Karpas-422 (cell line): ENCODE results near the gene ZNF382. TPM values are rescaled to one million over a fixed set of nuclear protein-coding genes. Genes with fewer than 3 reads are reported as not detected.

Experiments
- DNase-seq: peaks from one replicate; pipeline ENCODE4 v3.0.0-alpha.2; 2015
- H2AFZ ChIP-seq: fragments of 200-600 bp; sonication (generic); 2 replicates; pipeline ENCODE4 v1.6.1; 2014; ENCODE audit warnings: antibody characterized with exemption, low read length, mixed read lengths
- H3K27ac ChIP-seq: fragments of 200-600 bp; sonication (generic); 2 replicates; pipeline ENCODE4 v1.5.1; 2014; ENCODE audit warnings: mild to moderate bottlenecking, low read length, moderate library complexity
- H3K27me3 ChIP-seq: fragments of 200-600 bp; sonication (generic); 2 replicates; pipeline ENCODE4 v1.6.1; 2014; ENCODE audit warnings: low read length, mixed read lengths
- H3K36me3 ChIP-seq: fragments of 200-600 bp; sonication (generic); 2 replicates; pipeline ENCODE4 v1.6.1; 2014; ENCODE audit warnings: low read length, mixed read lengths; ENCODE audit not compliant: insufficient read depth
- H3K4me1 ChIP-seq: fragments of 200-600 bp; sonication (generic); 2 replicates; pipeline ENCODE4 v1.6.1; 2014; ENCODE audit warnings: mild to moderate bottlenecking, low read length, mixed read lengths
- H3K4me2 ChIP-seq: fragments of 200-600 bp; sonication (generic); 2 replicates; pipeline ENCODE4 v1.6.1; 2014; ENCODE audit warnings: low read length, low read depth, mild to moderate bottlenecking; ENCODE audit not compliant: poor library complexity, severe bottlenecking
- H3K4me3 ChIP-seq: fragments of 200-600 bp; sonication (generic); 2 replicates; pipeline ENCODE4 v1.5.1; 2014; ENCODE audit warnings: mild to moderate bottlenecking, antibody characterized with exemption, low read length, mixed read lengths
- H3K79me2 ChIP-seq: fragments of 200-600 bp; sonication (generic); 2 replicates; pipeline ENCODE4 v1.6.1; 2014; ENCODE audit warnings: mild to moderate bottlenecking, low read length, mixed read lengths
- H3K9ac ChIP-seq: fragments of 200-600 bp; sonication (generic); 2 replicates; pipeline ENCODE4 v1.6.0; 2014; ENCODE audit warnings: low read length
- H3K9me2 ChIP-seq: fragments of 200-600 bp; sonication (generic), shearing (Covaris generic); replicated peaks from 2 replicates; pipeline ENCODE4 v1.6.0; 2014; ENCODE audit warnings: mild to moderate bottlenecking, low read length, moderate library complexity; ENCODE audit not compliant: insufficient read depth
- H3K9me3 ChIP-seq: fragments of 300-700, 200-600 bp; sonication (generic); 2 replicates; pipeline ENCODE4 v1.6.1; 2014; ENCODE audit warnings: low read length, mixed read lengths
- H4K20me1 ChIP-seq: fragments of 200-600 bp; sonication (generic); 2 replicates; pipeline ENCODE4 v1.6.1; 2014; ENCODE audit warnings: mild to moderate bottlenecking, antibody characterized with exemption, low read length, low read depth; ENCODE audit not compliant: insufficient read depth
- total RNA-seq: library from RNA; depleted of rRNA; stranded (reverse); fragments of >200 nt; shearing (Covaris generic); gene quantifications from 2 replicates; pipeline ENCODE4 v1.2.3, GENCODE V29; 2014; ENCODE audit warnings: low replicate concordance; rRNA removed

The ZNF382 gene
- total RNA-seq, result 2.9 and 6.1 TPM in 2 replicates

DNA sequence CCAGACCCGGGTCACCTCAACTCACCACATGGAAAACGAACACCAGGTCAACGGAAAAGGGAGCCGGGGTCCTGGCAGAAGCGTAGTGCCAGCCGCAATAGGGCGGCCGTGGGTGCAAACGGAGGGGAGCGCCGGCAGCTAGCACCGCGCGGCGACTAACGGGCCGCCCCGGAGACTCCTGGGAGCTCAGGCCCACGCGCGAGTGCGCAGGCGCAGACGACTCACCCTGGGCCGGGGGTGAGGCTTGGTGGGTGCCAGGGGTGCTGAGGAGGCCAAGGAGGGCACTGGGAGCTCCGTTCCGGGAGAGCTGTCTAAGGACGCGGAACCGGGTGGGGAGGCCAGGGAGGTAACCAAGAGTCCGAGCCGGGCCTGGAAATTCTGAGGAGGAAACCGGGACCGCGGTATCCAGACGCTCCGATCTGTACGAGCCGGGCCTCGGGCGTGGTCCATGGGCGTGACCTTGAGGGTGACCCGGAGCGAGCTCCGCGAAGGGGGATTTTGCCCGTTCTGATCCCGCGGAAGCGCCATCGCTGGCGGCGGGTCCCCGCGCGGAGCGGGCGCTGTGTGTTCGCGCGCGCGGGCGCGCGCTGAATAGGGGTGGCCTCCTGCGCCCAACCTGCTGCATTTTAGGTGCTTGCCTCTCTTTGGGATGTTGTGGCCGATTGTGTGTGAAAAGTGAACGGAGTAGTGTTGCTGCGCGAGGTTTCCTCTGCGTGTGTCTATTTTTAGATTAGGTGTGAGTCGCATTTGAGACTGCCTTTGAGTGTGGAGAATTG lies at the start of gene ZNF382:
Gene ZNF382, plus strand, starts transcription at position 213 of the 776 bp plus-strand sequence. CDS start 4,602 bp downstream, outside the sequence.
- peaks cover 27% of the 10 kb centered on the region for H3K79me2 ChIP-seq
- H3K4me1 ChIP-seq, result peaks cover 5% of the 10 kb centered on the region
- H3K9ac ChIP-seq, result peak within 1 kb of the TSS; percentile 83
- peaks cover 10% of the 10 kb centered on the region; the same call in 1 of the 2 replicates for H3K9me3 ChIP-seq
- H3K27me3 ChIP-seq, result no peaks in the 10 kb centered on the region
- DNase-seq, result peak; percentile 76
- H3K36me3 ChIP-seq, result 0 out of 2 replicates have a peak, but pooled peaks cover 3% of the 10 kb centered on the region
- H3K4me2 ChIP-seq, result peak within 1 kb of the TSS; percentile 62
- H3K27ac ChIP-seq, result peak within 1 kb of the TSS; percentile 55; the same call in 1 of the 2 replicates
- H2AFZ ChIP-seq, result peak within 1 kb of the TSS; percentile 64; the same call in 1 of the 2 replicates
- H3K4me3 ChIP-seq, result peak within 1 kb of the TSS; percentile 80
- no peaks in the 10 kb centered on the region for H4K20me1 ChIP-seq
- no peaks in the 10 kb centered on the region for H3K9me2 ChIP-seq

DNA sequence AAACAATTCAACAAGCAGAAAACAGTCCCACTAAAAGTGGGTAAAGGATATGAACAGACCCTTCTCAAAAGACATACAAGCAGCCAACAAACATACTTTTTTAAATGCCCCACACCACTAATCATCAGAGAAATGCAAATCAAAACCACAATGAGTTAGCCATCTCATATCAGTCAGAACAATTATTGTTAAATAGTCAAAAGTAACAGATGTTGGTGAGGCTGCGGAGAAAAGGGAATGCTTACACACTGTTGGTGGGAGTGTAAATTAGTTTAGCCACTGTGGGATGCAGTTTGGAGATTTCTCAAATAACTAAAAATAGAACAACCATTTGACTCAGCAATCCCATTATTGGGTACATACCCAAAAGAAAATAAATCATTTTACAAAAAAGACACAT lies 40.7 kb upstream of the ZNF382 start:
- H3K4me3 ChIP-seq, result no peak overlapping the region
- peaks cover 34% of the 10 kb centered on the region for H3K9me3 ChIP-seq
- H3K79me2 ChIP-seq, result peaks cover 86% of the 10 kb centered on the region

DNA sequence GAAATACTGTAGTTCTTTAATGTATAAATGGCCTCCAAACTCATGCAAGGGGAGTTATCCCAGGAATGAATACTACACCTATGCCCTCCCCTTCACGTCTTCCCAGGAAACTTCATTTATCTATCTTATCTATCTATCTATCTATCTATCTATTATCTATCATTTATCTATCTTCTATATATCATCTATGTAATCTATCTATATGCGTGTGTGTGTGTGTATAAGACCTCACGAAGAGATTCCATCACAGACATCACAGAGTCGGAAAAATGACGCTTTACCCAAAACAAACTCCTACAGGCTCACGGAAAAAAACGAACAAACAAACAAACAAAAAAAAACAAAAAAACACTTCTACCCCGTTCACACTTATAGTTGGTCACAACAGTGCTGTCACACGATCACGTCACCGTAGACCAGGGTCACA lies 32.5 kb upstream of the ZNF382 start:
- Histone ChIP-seq H3K9me3 (peaks cover 27% of the 10 kb centered on the region), H3K4me2 (peak overlapping the region; percentile 72), H3K79me2 (peaks cover 84% of the 10 kb centered on the region), H3K4me1 (peaks cover 17% of the 10 kb centered on the region), H3K4me3 (peak overlapping the region; percentile 94), H3K27ac (peak overlapping the region; percentile 39; the same call in 1 of the 2 replicates), H2AFZ (peak overlapping the region; percentile 86), H3K36me3 (peaks cover 72% of the 10 kb centered on the region), H3K27me3 (no peaks in the 10 kb centered on the region), H3K9ac (peak overlapping the region; percentile 83), H4K20me1 (no peaks in the 10 kb centered on the region), H3K9me2 (no peaks in the 10 kb centered on the region)
- DNase-seq, result no peak

More for the DNA sequence above, 40.7 kb upstream of the ZNF382 start:
- no peaks in the 10 kb centered on the region for H4K20me1 ChIP-seq
- no peaks in the 10 kb centered on the region for H3K27me3 ChIP-seq
- DNase-seq, result no peak
- H3K9ac ChIP-seq, result no peak overlapping the region
- H3K9me2 ChIP-seq, result no peaks in the 10 kb centered on the region
- H2AFZ ChIP-seq, result no peak overlapping the region
- H3K27ac ChIP-seq, result no peak overlapping the region
- H3K4me1 ChIP-seq, result no peaks in the 10 kb centered on the region
- H3K36me3 ChIP-seq, result peaks cover 71% of the 10 kb centered on the region
- H3K4me2 ChIP-seq, result no peak overlapping the region

DNA sequence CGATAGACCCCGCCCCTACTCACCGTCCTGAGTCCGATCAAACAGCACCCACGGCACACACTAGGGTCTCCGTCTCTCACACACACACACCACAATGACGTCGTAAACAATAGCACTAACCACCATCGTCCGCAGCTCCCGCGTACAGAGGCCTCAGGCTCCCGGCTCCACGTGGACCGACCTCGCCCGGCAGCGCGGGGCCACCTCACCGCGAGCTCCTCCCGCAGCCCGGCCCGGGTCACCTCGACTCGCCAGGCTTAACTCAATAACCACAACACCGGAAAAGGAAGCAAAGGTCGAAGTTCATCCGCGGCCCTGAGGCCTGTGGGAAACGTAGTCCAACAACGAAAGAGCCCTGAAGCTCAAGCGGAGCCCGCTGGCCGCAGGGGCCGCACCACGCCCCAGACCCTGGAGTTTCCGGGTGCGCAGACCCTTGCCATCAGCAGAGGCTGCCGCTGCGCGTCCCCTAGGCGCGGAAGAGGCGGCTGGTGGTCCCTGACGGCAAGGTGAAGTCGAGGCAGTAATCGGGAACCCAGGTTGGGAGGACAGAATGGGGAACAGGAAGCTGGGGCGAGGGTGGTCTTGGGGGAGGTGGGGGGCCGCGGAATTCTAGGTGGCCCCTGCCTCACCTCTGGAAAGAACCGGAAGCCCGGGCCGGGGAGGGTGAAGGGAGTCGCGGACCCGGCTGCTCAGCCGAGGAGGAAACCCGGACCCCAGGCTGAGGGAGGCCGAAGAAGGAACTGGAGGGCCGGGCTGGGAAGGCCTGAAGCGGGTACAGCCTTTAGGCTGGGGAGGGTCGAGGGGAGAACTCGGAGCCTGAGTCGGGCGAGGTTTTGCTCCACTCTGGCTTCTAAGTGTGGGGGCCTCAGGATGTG lies 31.9 kb upstream of the ZNF382 start, which contains the start of gene ZNF529:
Gene ZNF529, minus strand, starts transcription at position 273 of the 875 bp plus-strand sequence. CDS start 946 bp downstream, outside the sequence.
- Histone ChIP-seq H3K79me2 (peaks cover 78% of the 10 kb centered on the region), H3K4me2 (peak within 1 kb of the TSS; percentile 72), H2AFZ (peak within 1 kb of the TSS; percentile 86), H3K4me3 (peak within 1 kb of the TSS; percentile 94), H4K20me1 (no peaks in the 10 kb centered on the region), H3K36me3 (peaks cover 69% of the 10 kb centered on the region), H3K27ac (peak within 1 kb of the TSS; percentile 39; the same call in 1 of the 2 replicates), H3K9me2 (no peaks in the 10 kb centered on the region), H3K4me1 (peaks cover 17% of the 10 kb centered on the region), H3K27me3 (no peaks in the 10 kb centered on the region), H3K9ac (peak within 1 kb of the TSS; percentile 83), H3K9me3 (peaks cover 25% of the 10 kb centered on the region)
- peak; percentile 96 for DNase-seq

DNA sequence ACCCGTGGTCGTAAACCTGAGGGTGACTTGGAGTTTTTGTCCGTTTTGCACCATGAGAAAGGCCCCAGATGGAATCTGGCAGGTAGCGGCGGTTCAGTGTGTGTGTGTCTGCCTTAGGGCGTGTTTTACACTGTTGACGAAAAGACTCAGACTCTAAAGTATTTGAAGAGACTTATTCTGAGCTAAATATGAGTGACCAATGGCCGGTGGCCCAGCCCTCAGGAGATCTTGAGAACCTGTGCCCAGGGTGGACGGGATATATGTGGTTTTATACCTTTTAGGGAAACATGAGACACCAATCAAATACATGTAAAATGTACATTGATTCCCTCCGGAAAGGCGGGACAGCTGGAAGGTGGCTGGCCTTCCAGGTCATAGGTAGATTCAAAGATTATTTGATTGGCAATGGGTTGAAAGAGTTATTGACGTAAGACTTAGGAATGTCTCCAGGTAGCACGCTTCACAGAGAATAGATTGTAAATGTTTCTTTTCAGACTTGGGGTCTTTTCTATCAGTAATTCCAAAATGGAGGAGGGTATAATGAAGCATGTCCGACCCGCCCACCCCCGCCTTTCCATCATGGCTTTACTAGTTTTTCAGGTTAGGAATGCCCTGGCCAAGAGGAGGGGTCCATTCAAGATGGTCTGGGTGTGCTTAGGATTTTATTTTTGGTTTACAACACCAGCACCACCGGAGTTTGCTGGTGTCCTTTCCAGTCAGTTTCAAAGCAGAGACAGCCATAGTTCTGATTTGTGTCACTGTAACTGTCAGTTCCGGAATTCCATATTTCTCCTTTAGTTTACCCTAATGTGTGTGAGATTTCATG lies 31.0 kb upstream of the ZNF382 start:
- Histone ChIP-seq H3K9me2 (no peaks in the 10 kb centered on the region), H3K9me3 (peaks cover 21% of the 10 kb centered on the region), H3K36me3 (peaks cover 69% of the 10 kb centered on the region), H3K9ac (peak overlapping the region; percentile 83), H3K79me2 (peaks cover 70% of the 10 kb centered on the region), H4K20me1 (no peaks in the 10 kb centered on the region), H3K4me3 (peak overlapping the region; percentile 94), H3K4me1 (peaks cover 17% of the 10 kb centered on the region), H3K27me3 (no peaks in the 10 kb centered on the region), H3K27ac (peak overlapping the region; percentile 39; the same call in 1 of the 2 replicates), H2AFZ (peak overlapping the region; percentile 86; the same call in 1 of the 2 replicates), H3K4me2 (peak overlapping the region; percentile 72)
- no peak for DNase-seq

DNA sequence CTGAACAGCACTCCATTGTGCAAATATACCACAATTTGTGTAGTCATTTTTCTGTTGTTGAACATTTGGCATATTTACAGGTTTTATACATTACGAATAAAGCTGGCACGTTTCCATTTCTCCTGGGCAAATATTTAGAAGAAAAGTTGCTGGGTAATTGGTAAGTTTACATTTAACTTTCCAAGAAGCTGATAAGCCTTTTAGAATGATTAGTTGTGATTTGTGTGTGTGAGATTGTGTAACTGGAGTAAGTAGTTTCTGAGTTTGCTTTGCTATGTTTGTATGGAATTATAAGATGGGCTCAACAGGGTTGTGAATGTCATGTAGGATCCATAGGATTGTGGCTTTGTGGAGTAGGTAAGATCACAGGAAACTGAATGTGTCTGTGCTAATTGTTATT lies 30.4 kb upstream of the ZNF382 start:
- peak overlapping the region; percentile 94 for H3K4me3 ChIP-seq
- peak overlapping the region; percentile 83 for H3K9ac ChIP-seq
- no peak for DNase-seq
- peaks cover 64% of the 10 kb centered on the region for H3K79me2 ChIP-seq
- H3K27me3 ChIP-seq, result no peaks in the 10 kb centered on the region
- H3K9me3 ChIP-seq, result peaks cover 22% of the 10 kb centered on the region
- peak overlapping the region; percentile 72 for H3K4me2 ChIP-seq
- no peak overlapping the region for H3K27ac ChIP-seq
- H2AFZ ChIP-seq, result no peak overlapping the region
- peaks cover 69% of the 10 kb centered on the region for H3K36me3 ChIP-seq
- peaks cover 17% of the 10 kb centered on the region for H3K4me1 ChIP-seq
- H3K9me2 ChIP-seq, result no peaks in the 10 kb centered on the region
- no peaks in the 10 kb centered on the region for H4K20me1 ChIP-seq

DNA sequence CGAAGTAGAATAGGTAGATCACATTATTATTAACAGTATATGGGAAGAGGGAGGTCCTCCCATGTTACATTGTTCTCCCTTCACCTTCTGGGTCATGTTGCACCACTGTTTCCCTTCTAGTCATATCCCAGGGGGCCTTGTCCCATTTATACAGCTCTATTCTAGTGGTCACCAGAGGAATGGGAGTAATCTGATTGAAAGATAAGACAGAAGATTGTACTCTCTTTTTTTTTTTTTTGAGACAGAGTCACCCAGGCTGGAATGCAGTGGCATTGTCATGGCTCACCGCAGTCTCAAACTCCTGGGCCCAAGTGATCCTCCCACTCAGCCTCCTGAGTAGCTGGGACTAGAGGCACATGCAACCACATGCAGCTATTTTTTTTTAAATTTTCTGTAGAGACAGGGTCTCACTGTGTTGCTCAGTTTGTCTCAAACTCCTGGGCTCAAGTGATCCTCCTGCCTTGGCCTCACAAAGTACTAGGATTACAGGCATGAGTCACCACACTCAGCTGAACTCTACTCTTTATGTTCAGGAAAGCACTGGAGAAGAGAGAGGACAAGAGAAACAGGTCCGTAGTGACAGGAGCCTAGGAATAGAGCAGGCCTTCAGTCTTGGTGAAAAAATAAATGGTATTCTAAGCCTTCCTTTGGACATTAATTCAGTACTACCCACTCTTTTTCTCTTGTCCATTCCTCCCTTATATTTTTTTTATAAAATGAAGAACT lies 27.7 kb upstream of the ZNF382 start:
- H3K9me2 ChIP-seq, result no peaks in the 10 kb centered on the region
- H2AFZ ChIP-seq, result no peak overlapping the region
- H3K9ac ChIP-seq, result no peak overlapping the region
- no peak overlapping the region for H3K27ac ChIP-seq
- peaks cover 12% of the 10 kb centered on the region for H3K4me1 ChIP-seq
- no peak overlapping the region for H3K4me3 ChIP-seq
- H4K20me1 ChIP-seq, result no peaks in the 10 kb centered on the region
- peaks cover 69% of the 10 kb centered on the region for H3K36me3 ChIP-seq
- no peaks in the 10 kb centered on the region for H3K27me3 ChIP-seq
- no peak overlapping the region for H3K4me2 ChIP-seq
- peaks cover 51% of the 10 kb centered on the region for H3K79me2 ChIP-seq
- DNase-seq, result no peak
- peaks cover 27% of the 10 kb centered on the region for H3K9me3 ChIP-seq
